Measurements from ENCODE around the gene CYTH3. TPM values are rescaled to one million over a fixed set of nuclear protein-coding genes. Genes with fewer than 3 reads are reported as not detected.

CYTH3 gene
- total RNA-seq (10 to 100 TPM; 65.5 to 82.2 TPM), polyA plus RNA-seq (ENCODE audit: insufficient read depth, low read depth, low replicate concordance) (49.3 TPM)
- long read RNA-seq, donor 1, full-length matches to known transcripts: 18 of 28 reads
- long read RNA-seq, donor 1, partial matches to known transcripts: 10 of 28 reads
- long read RNA-seq, donor 1, other reads (novel, unspliced or antisense): 0 of 28 reads
- long read RNA-seq, donor 2, full-length matches to known transcripts: 10 of 16 reads
- long read RNA-seq, donor 2, partial matches to known transcripts: 6 of 16 reads
- long read RNA-seq, donor 2, other reads (novel, unspliced or antisense): 0 of 16 reads

DNA sequence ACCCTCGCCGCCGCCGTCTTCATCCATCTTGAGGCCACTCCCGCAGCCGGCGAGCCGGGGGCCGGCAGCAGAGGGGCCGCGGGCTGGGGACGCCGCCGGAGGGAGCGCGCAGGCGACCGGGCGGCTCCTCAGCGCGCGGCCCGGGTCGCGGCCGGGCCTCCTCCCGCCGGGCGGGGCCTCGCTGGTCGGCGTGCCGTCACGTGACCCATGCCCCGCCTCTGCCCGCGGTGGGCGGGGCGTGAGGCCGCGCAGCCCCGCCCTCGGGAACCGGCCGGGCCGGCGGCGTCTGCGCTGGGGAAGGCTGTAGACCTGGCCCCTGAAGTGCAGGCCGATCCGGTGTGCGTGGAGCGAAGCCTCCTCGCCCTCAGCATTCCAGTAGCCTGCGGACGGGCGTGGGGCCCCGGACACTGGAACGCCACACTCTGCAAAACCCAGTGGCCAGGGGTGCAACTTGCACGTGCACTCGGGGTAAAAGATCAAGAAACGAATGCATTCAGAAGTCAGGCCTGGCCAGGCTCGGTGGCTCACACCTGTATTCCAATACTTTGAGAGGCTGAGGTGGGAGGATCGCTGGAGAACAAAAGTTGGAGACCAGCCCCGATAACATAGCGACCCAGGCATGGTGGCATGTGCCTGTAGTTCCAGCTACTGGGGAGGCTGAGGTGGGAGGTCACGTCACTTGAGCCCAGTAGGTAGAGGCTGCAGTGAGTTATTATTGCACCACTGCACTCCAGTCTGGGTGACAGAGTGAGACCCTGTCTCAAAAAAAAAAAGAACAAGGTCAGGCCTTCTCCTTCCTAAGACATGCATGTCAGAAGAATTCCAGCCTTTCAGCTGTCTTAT, at the start of gene CYTH3:
Gene CYTH3 (minus strand): TSS at position 144 of the 843 bp plus-strand sequence. CDS start 117 bp downstream, at position 27.
- no peaks in the 10 kb centered on the region for H3K27me3 ChIP-seq
- TF ChIP-seq, protein P1, sequence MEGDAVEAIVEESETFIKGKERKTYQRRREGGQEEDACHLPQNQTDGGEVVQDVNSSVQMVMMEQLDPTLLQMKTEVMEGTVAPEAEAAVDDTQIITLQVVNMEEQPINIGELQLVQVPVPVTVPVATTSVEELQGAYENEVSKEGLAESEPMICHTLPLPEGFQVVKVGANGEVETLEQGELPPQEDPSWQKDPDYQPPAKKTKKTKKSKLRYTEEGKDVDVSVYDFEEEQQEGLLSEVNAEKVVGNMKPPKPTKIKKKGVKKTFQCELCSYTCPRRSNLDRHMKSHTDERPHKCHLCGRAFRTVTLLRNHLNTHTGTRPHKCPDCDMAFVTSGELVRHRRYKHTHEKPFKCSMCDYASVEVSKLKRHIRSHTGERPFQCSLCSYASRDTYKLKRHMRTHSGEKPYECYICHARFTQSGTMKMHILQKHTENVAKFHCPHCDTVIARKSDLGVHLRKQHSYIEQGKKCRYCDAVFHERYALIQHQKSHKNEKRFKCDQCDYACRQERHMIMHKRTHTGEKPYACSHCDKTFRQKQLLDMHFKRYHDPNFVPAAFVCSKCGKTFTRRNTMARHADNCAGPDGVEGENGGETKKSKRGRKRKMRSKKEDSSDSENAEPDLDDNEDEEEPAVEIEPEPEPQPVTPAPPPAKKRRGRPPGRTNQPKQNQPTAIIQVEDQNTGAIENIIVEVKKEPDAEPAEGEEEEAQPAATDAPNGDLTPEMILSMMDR (IDR thresholded peaks at IDR 0.05): no peak
- no peak for TF ChIP-seq POLR2A (IDR thresholded peaks at IDR 0.05)

GRCh38 chr7:6320791-6321190, 48.4 kb upstream of the CYTH3 start:
- intact Hi-C loops (cut with DNase I; ENCODE audit: low total_unique reads): loop anchor here (10.0 kb wide), 1 partner anchor 166 kb away; no protein-coding TSS in a partner anchor
- H3K9me3 ChIP-seq: no peaks in the 10 kb centered on the region
- H3K4me3 ChIP-seq: no peak overlapping the region
- no peak for DNase-seq
- H3K36me3 ChIP-seq (ENCODE audit: low read depth, missing control alignments): no peaks in the 10 kb centered on the region
- peaks cover 11% of the 10 kb centered on the region for H3K4me1 ChIP-seq
- 13 to 53% methylated on average over 1 of the region's 1 CpG for WGBS, 2 donors
- no peaks in the 10 kb centered on the region for H3K27me3 ChIP-seq
- TF ChIP-seq POLR2A (IDR thresholded peaks at IDR 0.05): no peak
- TF ChIP-seq, protein P1 (IDR thresholded peaks at IDR 0.05): no peak
- no peak overlapping the region for H3K27ac ChIP-seq

More for the DNA sequence above, at the start of gene CYTH3:
- Histone ChIP-seq H3K4me3 (peak within 1 kb of the TSS; percentile 86 to 91), H3K27ac (peak within 1 kb of the TSS in 1 of 2 donors; percentile 76), H3K9me3 (no peaks in the 10 kb centered on the region), H3K4me1 (peaks cover 31% of the 10 kb centered on the region), H3K36me3 (ENCODE audit: low read depth, missing control alignments) (no peaks in the 10 kb centered on the region)
- peak; percentile 82 for DNase-seq
- intact Hi-C loops (cut with DNase I; ENCODE audit: low total_unique reads): no loop called here
- WGBS, 2 donors: 5 to 27% methylated on average over 6 to 52 of the region's 67 CpGs

DNA sequence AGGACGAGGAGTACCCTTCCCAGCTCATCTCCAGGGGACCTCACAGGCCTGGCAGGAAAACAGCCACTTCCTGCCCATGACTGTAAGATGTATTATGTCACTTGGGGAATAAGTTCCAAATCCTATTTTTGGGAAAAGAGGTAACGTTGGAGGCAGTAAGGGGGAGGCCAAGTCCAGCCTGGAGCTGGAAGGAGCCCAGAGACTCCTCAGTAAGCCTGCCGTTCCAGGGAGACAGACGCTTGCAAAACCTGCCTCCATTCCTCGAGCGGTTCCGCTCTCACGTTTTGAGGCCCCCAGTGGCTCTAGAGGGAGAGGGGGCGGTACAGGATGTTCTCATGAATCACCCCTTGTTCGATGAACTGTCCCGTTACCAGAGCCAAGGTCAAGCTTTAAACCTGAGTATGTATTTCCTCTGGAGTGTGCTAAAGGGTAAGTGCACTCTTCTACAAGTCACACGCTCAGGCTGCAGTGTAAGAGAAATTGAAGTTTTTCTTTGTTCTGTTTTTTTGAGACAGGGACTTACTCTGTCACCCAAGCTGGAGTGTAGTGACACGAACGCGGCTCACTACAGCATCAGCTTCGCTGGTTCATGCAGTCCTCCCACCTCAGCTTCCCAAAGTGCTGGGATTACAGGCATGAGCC, 45.5 kb upstream of the CYTH3 start:
- intact Hi-C loops (cut with DNase I; ENCODE audit: low total_unique reads): no loop called here
- Histone ChIP-seq H3K27ac (peak overlapping the region; percentile 57 to 67), H3K27me3 (no peaks in the 10 kb centered on the region), H3K4me3 (peak overlapping the region; percentile 7 to 13), H3K36me3 (ENCODE audit: low read depth, missing control alignments) (no peaks in the 10 kb centered on the region), H3K4me1 (peaks cover 11% of the 10 kb centered on the region), H3K9me3 (no peaks in the 10 kb centered on the region)
- DNase-seq: peak; percentile 73
- WGBS, 2 donors: 4 to 10% methylated on average over 16 of the region's 16 CpGs
- no peak for TF ChIP-seq POLR2A (IDR thresholded peaks at IDR 0.05)
- TF ChIP-seq, protein P1 (IDR thresholded peaks at IDR 0.05): no peak

GRCh38 chr7:6316226-6316625, 43.8 kb upstream of the CYTH3 start:
- intact Hi-C loops (cut with DNase I; ENCODE audit: low total_unique reads): no loop called here
- H3K27ac ChIP-seq: peak overlapping the region in 1 of 2 donors; percentile 44
- 82 to 86% methylated on average over 6 of the region's 6 CpGs for WGBS, 2 donors

More at GRCh38 chr7:6316226-6316625, 43.8 kb upstream of the CYTH3 start:
- Histone ChIP-seq H3K9me3 (no peaks in the 10 kb centered on the region), H3K4me1 (peaks cover 11% of the 10 kb centered on the region), H3K4me3 (no peak overlapping the region), H3K36me3 (ENCODE audit: low read depth, missing control alignments) (no peaks in the 10 kb centered on the region), H3K27me3 (no peaks in the 10 kb centered on the region)
- DNase-seq: no peak
- TF ChIP-seq POLR2A (IDR thresholded peaks at IDR 0.05): no peak
- TF ChIP-seq, protein P1 (IDR thresholded peaks at IDR 0.05): no peak
